ENCODE measurements around the gene ELF1.

The ELF1 gene

DNA sequence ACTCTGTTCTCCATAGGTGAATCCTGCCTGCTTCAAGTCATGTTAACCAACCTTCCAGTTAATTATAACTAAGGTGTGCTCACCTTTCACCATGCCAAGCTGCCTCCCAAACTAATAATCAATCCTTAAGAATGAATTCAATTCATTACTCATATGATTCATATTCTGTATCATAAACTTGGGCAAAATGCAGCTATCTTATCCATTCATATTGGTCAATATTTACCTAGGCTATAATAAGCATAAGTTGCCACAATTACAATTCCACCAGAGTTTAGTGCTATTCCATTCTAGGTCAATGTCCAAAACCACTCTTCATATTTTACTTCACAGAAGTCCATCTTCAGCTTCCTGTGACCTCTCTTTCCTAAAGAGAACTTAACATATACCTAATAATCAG lies 13.4 kb downstream of the ELF1 start:
- no peak for DNase-seq

DNA sequence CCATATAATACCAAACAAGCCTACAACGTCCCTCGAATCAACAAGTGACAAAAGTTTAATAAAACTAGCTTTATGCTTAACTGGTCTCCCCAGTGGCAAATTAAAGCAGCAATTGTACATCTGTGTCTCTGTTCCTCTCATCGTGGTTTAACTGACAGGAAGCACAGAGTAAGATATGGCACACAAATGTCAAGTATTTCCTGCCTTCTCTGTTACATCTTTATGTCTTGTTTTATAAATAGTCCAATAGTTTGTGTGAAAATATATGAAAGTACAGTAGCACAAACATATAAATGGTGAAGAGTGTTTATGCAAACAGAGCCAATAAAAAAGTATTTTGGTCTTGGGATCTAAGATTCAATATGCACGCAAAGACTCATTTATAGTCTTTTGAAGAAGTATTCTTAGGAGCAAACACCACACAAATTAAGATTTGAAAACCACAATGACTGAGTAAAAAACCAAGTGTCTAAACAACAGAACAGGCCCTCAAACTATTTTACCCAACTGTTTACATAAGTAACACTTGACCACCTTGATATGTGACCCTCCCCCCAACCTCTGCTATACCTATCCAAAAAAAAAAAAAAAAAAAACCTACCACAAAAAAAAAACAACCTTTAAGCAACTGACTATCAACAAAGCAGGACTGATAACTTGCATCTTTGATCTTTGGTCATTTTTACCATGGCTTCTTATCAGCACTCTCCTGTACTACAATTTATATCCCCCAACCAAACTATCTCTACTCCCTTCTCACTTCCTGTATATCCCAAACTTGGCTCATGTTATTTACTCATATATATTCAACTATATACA lies 14.0 kb downstream of the ELF1 start:
- no peak for DNase-seq

DNA sequence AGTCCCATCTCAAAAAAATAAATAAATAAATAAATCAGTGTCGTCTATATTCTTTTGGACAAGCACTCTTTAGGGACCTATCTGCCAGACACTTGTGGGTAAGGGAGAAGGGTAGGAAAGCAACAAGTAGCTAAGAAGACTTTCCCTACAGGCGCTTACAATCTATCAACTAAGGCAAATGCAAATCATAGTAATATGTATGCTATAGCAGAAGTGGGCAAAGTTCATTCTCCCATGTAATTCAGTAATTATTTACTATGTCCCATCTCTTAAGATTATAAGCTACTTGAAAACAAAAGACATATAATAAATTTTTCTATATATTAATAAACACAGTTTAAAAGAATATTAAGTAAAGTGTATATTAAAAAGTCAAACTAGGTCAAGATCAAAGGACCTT lies 16.5 kb downstream of the ELF1 start:
- DNase-seq, result no peak

DNA sequence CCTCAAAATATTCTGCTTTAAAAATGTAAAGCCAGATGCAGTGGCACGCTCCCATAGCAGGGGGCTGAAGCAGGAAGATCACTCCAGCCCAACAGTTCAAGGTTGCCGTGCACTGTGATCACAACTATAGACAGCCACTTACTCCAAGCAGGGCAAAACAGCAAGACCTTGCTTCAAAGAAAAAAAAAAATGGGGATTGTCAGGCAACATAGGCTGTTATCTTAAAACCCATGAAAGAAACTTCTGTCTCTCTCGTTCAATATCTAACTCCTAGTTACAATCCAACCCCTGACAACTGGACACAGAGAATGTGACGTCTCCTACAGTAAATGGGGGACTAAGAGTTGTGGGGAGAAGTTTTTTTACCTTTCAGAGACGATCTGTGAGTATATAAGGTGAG lies 17.4 kb downstream of the ELF1 start:
- DNase-seq, result no peak

DNA sequence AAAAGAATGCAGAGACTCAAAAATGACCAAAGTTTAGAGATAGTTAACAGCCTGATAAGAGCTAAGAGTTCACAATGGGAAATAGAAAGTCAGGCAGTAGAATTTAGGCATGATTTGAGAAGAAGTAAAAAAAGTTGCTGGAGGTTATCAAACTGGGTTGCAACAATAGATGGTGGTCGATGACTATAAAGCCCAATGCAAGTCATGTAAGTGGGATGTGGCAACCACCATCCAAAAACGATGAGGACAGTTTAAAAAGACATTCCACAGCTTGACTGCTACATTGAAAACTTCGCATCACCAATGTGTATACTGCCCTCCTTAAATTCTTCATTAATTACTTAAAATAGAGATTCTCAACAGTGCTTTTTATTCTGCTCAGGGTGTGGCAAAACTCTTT lies 19.7 kb downstream of the ELF1 start:
- DNase-seq, result no peak

DNA sequence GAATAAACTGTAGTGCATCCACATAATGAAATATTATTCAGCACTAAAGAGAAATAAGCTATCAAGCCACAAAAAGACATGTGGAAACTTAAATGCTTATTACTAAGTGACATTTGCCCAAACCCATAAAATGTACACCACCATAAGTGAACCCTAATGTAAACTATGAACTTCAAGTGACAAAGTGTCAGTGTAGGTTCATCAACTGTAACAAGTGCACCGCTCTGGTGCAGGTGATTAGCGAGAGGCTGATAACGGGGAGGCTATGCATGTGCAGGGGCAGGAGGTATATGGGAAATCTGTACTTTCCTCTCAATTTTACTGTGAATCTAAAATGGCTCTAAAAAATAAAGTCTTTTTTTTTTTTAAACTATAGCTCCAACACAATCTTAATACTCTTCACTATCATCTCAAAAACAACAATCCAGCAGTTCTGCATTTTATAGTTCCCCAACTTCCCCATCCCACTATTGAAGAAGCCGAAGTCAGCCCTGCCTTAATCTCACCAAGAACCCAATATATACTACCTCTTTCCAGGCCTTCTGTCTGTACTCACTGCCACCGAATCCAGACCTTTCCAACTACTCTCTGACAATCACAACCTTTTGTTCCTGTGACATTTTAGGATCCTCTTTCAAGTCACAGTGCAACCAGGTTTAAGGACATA lies 22.6 kb downstream of the ELF1 start:
- no peak for DNase-seq

DNA sequence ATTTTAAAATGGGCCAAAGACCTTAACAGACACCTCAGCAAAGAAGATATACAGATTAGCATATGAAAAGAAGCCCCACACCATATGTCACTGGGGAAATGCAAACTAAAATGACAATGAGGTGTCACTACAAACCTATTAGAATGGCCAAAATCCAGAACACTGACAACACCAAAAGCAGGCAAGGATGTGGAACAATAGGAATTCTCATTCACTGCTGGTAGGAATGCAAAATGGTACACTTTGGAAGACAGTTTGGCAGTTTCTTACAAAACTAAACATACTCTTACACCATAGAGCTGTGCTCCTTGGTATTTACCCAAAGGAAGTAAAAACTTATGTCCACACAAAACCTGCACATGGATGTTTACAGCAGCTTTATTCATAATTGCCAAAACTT lies 23.1 kb downstream of the ELF1 start:
- DNase-seq, result no peak

DNA sequence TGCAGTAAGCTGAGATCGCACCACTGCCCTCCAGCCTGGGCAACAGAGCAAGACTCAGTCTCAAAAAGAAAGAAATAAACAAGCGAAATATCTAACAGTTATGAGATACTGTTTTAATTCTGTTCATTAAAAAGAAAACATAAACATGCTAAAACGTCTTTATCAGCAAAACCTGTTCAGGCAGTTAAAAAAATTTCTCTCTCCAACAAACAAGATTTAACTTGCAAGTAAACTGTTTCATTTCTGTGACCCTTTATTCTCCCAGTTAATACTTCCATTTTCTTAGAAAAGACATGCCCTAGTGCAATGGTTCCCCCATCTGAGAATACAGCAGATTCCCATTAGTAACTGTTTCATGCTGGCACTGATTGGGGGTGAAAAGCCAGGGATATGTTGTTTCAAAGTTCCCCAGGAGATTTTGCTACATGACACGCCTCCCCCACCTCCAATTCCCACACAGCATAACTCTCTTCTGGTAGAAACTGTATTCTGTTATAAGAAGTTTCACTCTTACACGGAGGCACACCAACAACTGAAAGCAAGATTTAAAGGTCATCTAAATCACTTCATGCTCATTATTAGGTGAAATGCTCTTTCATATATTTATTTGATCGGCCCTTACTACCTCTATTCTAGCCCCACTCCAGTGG lies 24.4 kb downstream of the ELF1 start:
- no peak for DNase-seq

DNA sequence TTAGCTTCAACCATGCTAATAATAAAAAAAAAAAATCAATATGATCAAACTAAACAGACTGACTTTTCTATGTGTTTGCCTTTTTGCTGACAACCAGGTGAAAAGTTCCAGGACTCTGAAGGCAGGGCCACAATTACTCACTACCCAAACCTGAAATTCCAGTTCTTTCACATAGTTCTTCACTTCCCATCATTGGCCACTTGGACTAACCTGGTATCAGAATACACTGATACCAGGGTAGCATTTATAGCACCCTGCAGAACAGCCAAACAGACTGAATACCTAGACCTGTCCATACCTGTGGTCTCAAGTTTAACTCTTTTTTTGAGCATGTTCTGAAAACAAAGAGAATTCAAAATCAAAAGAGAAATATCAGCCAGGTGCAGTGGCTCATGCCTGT lies 25.1 kb downstream of the ELF1 start:
- DNase-seq, result no peak

DNA sequence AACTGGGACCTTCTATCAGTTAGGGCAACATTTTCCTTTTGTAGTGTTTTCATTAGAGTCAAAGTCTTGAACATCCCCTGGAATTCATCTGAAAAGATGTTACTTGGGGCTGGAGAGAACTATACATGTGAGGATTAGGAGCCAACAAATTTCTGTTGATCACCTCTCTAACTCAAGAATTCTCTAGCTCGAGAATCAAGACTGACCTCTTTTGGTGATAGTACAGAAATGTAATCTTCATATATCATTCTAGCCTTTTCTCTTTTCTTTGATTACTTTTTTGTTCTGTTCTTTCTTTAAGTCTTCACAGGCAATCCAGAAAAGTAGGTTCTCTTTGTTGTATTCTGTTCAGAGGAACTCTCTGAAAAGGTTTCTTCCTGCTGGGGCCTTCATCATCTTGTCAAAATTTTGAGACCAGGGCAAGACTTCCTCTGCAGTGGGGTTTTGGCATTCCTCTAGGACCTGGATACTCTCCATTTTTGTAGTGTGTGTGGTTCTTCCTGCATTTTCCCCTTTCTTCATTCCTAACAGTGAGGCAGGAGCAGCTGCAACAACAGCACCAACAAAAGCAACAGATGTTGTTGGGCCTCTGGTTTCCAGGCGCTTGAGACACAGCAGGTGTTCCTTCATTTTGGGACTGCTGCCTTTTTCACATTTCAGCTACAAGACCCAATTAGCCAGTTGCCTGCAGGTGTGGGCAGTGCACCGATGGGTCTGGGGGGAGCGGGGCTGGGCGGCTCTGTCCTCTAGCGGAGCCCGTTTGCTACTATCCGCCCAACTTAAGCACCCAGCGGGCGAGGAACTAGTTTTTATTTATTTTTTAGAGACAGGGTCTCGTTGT lies 26.2 kb downstream of the ELF1 start:
- no peak for DNase-seq

DNA sequence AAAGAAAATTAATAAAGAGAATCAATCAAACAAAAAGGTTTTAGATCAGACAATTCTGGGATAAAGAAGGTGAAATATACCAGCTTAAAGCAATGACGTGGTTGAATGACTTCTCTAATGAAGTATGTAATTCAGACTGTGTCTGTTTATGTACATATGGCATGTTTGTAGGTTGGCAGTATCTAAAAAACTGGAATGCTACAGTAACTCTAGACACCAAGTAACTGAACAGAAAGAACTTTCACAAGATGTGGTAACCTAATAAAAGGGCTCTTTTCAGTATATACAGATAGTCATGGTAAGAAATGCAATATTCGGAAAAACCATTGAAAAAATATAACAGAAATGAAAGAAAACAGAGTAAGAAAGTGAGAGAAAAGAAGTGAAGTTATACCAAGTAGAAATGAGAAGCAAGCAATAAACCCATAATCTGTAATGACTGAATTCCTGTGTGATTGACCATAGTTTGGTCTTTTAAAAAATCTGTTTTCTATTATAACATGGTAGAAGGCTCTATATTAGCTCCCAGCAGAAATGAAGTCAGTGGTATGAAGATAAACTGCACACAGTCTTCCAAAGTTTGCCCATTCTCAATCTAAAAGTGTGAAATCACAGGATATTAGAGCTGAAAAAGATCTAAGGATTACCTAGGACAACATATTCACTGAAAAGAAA lies 31.4 kb downstream of the ELF1 start:
- DNase-seq, result no peak

DNA sequence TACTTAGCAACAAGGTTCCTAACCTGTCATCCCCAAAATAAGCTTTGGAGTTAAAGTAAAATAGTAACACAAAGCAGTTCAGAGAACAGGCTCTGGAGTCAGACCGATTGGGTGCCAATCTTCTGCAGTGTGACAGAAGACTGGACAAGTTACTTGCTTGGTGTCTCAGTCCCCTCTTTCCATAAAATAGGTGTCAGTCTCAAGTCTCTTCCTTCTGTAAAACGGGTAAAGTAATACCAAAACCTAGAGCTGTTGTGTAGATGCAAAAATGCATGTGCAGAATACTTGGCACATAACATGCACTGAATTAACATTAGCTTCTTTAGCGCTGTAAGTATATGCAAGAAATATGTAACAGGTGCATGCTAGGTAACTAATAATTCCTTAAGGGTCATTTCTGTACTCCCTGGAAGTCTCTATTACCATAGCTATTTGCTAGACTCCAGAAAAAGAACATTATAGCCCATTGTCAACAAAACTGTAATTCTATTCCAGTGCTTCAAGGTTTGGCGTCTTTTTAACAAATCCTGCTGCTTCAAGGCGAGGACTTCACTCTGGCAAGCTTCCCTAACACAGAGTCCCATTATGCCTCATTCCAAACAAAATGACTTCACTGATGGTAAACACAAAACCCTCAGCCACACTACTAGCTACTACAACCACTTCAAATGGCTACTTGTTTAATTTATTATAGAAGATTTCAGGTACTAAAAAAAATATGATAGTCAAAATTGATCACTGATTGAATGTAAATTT lies 32.8 kb downstream of the ELF1 start:
- no peak for DNase-seq

DNA sequence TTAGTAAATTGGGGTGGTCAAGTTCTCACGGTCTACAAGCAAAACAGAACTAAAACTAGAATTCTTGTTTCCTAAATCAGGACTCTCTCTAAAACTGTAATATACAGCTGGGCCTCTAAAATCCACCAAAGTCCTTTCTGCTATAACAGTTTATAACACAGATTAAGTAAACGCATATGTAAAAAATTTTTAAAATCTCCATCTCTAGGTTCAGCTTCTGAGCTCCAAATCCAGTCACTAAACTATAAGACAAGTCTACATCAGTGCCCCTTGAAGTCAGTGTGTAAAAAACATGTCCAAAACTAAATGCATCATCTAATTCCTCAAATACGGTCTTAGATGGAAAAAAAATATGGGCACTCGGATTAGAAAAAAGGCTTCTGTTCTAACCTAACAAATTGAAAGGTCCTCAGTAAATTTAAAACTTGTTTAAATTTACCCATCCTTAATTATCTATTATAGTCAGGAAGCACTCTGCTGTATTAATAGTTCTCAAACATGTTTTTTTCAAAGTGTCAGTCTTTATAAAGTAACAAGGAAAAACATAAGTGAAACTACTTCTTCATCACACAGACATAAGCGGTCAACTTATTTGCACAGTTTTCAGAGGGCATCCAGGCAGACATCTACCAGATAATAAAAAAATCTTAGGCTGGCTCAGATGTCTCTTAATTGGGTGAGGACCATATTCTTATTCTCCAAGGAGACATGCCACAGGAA lies 33.6 kb downstream of the ELF1 start:
- DNase-seq, result no peak

DNA sequence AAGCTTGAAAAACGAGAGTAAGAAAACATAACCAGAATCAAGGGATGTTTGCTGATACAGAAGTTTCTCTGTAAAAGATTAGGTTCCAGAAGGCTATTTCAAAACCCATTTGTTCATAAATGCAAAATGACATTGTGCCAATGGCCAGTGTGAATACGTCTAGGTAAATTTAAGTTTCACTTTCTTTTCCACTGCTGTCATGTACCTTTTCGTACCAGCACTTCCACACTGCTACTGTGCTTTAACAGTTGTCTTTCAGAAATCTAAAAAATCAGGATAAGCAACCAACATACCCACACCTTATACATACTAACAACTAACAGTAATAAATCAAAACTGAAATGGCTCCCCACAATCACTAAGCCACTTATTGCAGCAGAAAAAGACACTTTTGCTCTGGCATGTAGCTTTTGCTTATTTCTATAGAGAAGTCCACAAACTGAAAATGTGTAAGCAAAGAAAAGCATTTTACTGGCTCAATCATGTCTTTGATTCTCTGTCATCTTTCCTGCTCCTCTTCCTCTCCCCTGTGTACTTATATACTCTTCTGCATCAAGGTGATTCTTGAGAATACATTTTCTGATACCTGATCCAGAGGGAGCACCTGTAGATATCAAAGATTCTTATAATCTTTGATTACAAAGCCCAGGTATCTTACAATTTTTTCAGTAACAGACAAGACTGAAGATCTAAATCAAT lies 34.3 kb downstream of the ELF1 start:
- DNase-seq, result no peak

DNA sequence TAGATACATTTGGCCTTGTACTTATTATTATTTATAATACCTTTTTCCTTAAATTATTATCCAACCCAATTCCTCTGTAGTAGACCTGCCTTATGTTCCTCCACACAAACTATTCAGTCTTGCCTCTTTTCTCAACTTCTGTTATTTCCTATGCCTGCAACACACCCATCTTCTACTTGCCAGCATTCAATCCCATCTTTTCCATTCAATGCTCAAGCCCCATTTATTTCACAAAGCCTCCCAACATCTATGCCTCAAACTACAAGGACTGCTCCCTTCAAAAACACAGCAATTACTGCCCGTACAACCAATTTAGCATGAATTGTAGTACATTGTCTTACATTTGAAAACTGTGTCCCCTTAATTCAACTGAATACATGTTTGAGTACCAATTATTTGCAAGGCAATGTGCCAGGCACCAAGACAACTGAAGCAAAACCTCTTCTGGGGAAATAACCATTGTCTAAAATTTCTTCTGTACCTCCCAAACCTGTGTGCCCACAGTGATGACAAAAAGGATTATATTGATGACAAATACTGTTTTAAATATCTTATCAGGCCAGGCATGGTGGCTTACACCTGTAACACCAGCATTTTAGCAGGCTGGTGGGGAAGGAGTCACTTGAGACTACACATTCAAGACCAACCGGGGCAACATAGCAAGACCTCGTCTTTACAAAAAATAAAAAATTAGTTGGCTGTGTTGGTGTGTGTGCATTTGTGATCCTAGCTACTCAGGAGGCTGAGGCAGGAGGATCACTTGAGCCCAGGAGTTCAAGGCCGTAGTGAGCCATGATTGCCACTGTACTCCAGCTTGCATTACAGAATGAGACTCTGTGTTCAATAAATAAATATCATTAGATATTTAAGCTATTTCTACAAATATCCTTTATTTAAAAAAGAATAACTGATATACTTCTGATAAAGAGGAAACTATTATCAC lies 35.1 kb downstream of the ELF1 start:
- DNase-seq, result no peak

DNA sequence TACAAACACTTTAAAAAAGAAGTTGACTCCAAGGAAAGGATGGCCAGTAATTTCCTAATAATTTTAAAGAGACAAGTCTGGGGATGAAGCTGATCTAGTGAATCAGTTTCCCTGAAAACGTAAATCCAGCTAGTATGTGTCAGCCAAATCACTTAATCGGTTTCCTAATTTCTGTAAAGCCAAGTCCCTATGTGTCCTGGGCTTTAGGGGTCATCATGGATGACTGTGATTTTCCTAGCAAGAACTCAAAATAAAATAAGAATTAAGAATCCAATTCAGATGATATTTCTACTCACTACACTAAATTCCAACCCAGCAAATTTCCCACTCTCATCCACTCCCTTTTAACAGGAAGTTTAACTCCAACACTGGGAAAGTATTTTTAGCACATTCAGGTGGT lies 35.9 kb downstream of the ELF1 start:
- DNase-seq, result no peak

DNA sequence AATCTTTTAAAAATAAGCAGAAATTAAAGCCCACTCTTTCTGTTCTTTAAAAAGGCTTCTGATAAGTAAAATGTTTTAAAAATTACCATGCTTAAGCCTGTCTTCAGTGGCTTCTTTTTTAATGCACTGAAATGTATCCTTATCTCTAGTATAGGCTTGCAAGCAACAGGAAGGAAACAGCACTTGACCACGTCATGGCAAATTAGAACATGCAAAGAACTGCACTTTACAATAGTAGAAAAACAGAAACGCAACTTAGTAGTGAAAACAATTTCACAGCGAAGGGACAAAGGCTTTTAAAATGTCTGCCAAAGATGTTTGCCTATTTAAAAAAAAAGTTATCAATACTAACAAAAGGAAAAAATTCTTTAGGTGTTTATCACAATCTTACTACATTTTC lies 36.3 kb downstream of the ELF1 start:
- no peak for DNase-seq

DNA sequence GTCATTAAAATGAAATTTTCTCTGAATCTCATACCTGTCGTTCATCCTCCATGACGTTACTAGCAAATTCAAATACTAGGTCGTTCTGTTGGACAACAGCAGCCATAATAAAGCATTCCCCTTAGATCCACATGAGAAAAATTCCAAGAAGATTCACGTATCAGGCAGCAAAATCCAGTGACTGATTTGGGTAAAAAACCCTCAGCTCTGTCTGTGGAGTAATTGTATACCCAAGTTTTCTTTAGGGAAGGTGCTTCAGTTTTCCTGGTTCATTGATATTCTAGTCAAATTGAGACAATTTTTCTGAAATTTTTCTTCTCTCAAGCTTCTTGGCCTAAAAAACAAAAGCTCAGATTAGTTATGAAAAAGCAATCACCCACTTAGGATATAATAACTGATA lies 37.2 kb downstream of the ELF1 start:
- DNase-seq, result no peak

DNA sequence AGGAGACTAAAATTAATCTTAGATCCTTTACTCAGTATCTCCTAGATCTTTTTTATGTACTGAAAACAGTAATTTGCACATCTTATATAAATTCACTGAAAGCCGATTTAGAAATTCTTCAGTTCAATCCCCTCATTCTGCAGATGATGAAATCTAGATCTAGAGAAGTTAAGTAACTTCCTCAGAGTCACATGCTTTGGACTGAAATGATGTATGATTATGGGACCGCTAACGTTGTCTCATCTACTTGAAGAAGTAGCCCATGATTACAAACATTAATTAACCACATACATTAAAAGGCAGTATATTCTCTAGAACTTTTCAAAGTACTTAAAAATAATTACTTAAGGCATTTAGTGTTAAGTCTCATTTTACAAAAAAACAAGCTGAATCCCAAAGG lies 37.8 kb downstream of the ELF1 start:
- DNase-seq, result no peak
